VCaP (cell line): ENCODE results near the gene TSPAN31.

Experiments
- H3K27ac ChIP-seq: fragments of 450-650 bp; 2 replicates; pipeline ENCODE4 v1.5.1; 2017
- CTCF ChIP-seq: fragments of 450-650 bp; conservative IDR thresholded peaks from 2 replicates; pipeline ENCODE4 v1.5.1; 2017; ENCODE audit warnings: mild to moderate bottlenecking, moderate library complexity

Gene TSPAN31

GRCh38 chr12:57759360-57759980, 14.6 kb downstream of the TSPAN31 start:
- peak; percentile 88 for TF ChIP-seq CTCF
- no peak overlapping the region for H3K27ac ChIP-seq

GRCh38 chr12:57760347-57760982, 15.6 kb downstream of the TSPAN31 start:
- no peak for TF ChIP-seq CTCF
- H3K27ac ChIP-seq: no peak overlapping the region

- H3K27ac ChIP-seq: no peak overlapping the region
- no peak for TF ChIP-seq CTCF
These were observed 16.7 kb downstream of the TSPAN31 start for GRCh38 chr12:57761391-57761998.

- TF ChIP-seq CTCF: no peak
- H3K27ac ChIP-seq: no peak overlapping the region
These were observed 17.6 kb downstream of the TSPAN31 start for GRCh38 chr12:57762463-57762862.

- TF ChIP-seq CTCF: no peak
- peak overlapping the region; percentile 56; the same call in 1 of the 2 replicates for H3K27ac ChIP-seq
These were observed 19.2 kb downstream of the TSPAN31 start for GRCh38 chr12:57763881-57764661.

- peak overlapping the region; percentile 56; the same call in 1 of the 2 replicates for H3K27ac ChIP-seq
- TF ChIP-seq CTCF: no peak
These were observed 19.8 kb downstream of the TSPAN31 start for GRCh38 chr12:57764662-57765002.
